Right lobe of liver (tissue), 6 donors: Measurements from ENCODE around the gene MFSD6L. TPM values are rescaled to one million over a fixed set of nuclear protein-coding genes. Genes with fewer than 3 reads are reported as not detected.

Experiments
- ATAC-seq, 4 donors: fragments of 200-7000 bp; cut with Tn5 transposase; one replicate each; pipeline ENCODE4 v1.9.1; 2020; ENCODE audit warnings: mild to moderate bottlenecking in 4 of 4, moderate library complexity in 4 of 4
- DNase-seq, 3 donors: peaks; one replicate each; pipeline ENCODE4 v3.0.0-alpha.2; 2020
- H3K27ac ChIP-seq, 3 donors: fragments of 200-600 bp; one replicate each; pipeline ENCODE4 v1.8.0; 2022
- H3K27me3 ChIP-seq, 2 donors: fragments of 200-600 bp; one replicate each; pipeline ENCODE4 v1.8.0; 2022
- H3K36me3 ChIP-seq, 4 donors: fragments of 200-600 bp; sonication (generic) in 1 of 4; one replicate each; pipeline versions ENCODE4 v1.5.1 to v1.8.0; 2017 to 2022; ENCODE audit warnings: control low read depth in 1 of 4
- H3K4me1 ChIP-seq, 4 donors: fragments of 200-600 bp; sonication (generic) in 1 of 4; one replicate each; pipeline versions ENCODE4 v1.5.1 to v1.8.0; 2017 to 2022; ENCODE audit warnings: control low read depth in 1 of 4
- H3K4me3 ChIP-seq, 3 donors: fragments of 200-600 bp; one replicate each; pipeline ENCODE4 v1.8.0; 2022
- H3K9me3 ChIP-seq, 4 donors: fragments of 200-600 bp; sonication (generic) in 1 of 4; one replicate each; pipeline versions ENCODE4 v1.5.1 to v1.8.0; 2017 to 2022; ENCODE audit warnings: control low read depth in 1 of 4
- POLR2A ChIP-seq: fragments of 450-650 bp; IDR thresholded peaks from one replicate; pipeline ENCODE4 v1.6.1; 2017; ENCODE audit warnings: antibody characterized with exemption, mild to moderate bottlenecking
- WGBS: methylation state at CpG from one replicate; pipeline ENCODE4 v1.1.6; 2018; ENCODE audit warnings: low coverage, low lambda C conversion rate; ENCODE audit not compliant: insufficient coverage; ENCODE audit errors: missing lambda C conversion rate; 5-methylcytosine and 5-hydroxymethylcytosine counted together
- intact Hi-C, 2 donors: fragments of 100-400 bp; cut with DNase I; formaldehyde crosslinking; loops; one replicate each; pipeline versions ENCODE4 v1.11.2 to v1.14.1; 2022
- total RNA-seq, 6 experiments: library from RNA; depleted of rRNA in 2 of 6; stranded (reverse); fragments of >200 nt in 2 of 6; fragmentation: NEBNext Ultra II Directional in 3 of 6; extraction: Animal tissue kit (Norgen Biotek cat#: 25700) in 3 of 6; gene quantifications; one replicate each; pipeline versions ENCODE4 v1.1.0 to v1.2.4, GENCODE V29; 2016 to 2023
- TF ChIP-seq, protein P1 (sequence below), 4 donors: fragments of 200-600 bp in 3 of 4; fragments of 450-650 bp in 1 of 4; IDR thresholded peaks; one replicate each; pipeline versions ENCODE4 v1.5.1 to v1.8.0; 2016 to 2022; ENCODE audit warnings: antibody characterized with exemption in 4 of 4, mild to moderate bottlenecking in 2 of 4
- donor health status: DM: no; HTN: yes; CAD: no.
- donor health status: DM: no; HTN: no; CAD: no.
- donor health status: DM: no; HTN: no; CAD: no.
- donor health status: DM: no; HTN: yes; CAD: no.
- donor health status: DM: no; HTN: yes; CAD: no.

MFSD6L gene
- total RNA-seq, 6 experiments from 2014 or later: not detected

DNA sequence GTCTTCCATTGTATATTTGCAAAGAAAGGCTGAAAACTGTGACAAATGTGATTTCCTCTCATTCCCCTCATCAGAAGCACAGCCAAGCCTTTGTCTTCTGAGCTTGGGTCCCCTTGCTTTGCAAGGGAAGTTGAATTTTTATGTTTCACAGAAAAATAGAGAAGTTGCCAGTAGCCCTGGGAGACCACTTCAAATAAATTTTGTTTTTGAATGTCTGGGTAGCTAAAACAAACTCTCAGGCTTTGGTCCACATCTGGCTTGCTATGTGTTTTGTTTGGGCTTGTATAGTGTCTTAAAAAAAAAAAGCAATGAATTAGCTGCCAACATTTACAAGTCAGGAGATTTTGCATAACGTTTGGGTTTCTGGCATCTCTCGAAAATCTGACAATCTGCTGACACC is 44.2 kb upstream of the MFSD6L start:
- Histone ChIP-seq H3K36me3 (no peaks in the 10 kb centered on the region), H3K4me1 (no peaks in the 10 kb centered on the region), H3K9me3 (no peaks in the 10 kb centered on the region), H3K27me3 (no peaks in the 10 kb centered on the region), H3K27ac (no peak overlapping the region), H3K4me3 (no peak overlapping the region)
- TF ChIP-seq, protein P1, sequence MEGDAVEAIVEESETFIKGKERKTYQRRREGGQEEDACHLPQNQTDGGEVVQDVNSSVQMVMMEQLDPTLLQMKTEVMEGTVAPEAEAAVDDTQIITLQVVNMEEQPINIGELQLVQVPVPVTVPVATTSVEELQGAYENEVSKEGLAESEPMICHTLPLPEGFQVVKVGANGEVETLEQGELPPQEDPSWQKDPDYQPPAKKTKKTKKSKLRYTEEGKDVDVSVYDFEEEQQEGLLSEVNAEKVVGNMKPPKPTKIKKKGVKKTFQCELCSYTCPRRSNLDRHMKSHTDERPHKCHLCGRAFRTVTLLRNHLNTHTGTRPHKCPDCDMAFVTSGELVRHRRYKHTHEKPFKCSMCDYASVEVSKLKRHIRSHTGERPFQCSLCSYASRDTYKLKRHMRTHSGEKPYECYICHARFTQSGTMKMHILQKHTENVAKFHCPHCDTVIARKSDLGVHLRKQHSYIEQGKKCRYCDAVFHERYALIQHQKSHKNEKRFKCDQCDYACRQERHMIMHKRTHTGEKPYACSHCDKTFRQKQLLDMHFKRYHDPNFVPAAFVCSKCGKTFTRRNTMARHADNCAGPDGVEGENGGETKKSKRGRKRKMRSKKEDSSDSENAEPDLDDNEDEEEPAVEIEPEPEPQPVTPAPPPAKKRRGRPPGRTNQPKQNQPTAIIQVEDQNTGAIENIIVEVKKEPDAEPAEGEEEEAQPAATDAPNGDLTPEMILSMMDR (IDR thresholded peaks at IDR 0.05): no peak
- TF ChIP-seq POLR2A: no peak
- DNase-seq (no peak), ATAC-seq (no peak)
- WGBS: 25% methylated on average over 2 of the region's 2 CpGs
- intact Hi-C loops: no loop called here

DNA sequence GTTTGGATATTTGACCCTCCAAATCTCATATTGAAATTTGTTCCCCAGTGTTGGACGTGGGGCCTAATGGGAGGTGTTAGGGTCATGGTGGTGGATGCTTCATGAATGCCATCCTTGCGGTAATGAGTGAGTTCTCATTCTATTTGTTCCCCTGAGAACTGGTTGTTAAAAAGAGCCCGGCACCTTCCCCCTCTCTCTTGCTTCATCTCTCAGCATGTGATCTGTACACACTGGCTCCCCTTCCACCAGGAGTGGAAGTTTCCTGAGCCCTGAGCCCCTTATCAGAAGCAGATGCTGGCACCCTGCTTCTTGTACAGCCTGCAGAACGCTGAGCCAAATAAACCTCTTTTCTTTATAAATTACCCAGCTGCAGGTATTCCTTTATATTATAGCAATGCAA is 42.7 kb upstream of the MFSD6L start:
- intact Hi-C loops: no loop called here

DNA sequence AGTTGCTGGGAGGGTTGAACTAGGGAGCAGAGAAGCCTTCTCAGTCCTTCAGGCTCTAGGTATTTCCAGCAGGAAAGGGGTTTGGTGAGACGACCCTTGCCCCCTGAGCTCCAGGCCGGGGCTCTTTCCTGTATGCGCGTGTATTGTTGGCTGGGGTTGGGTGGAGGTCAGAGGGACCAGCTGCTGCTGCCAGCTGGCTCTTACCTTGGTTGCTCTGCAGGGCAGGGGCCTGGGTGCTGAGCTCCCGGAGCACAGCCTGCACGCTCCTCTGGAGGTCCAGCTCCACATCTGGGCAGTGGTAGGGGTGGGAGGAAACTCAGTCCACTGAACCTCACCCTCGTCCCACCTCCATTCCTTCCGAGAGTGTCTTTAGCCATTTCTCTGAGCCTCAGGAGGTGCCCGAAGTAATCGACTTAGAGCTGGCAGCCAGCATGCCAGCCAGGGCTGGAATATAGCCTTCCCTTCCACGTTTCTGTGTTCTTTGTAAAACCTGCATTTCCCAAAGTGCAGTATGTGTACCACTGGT is 40.3 kb upstream of the MFSD6L start:
- Histone ChIP-seq H3K4me3 (no peak overlapping the region), H3K27me3 (no peaks in the 10 kb centered on the region), H3K4me1 (no peaks in the 10 kb centered on the region), H3K36me3 (no peaks in the 10 kb centered on the region), H3K27ac (no peak overlapping the region), H3K9me3 (no peaks in the 10 kb centered on the region)
- intact Hi-C loops: no loop called here
- TF ChIP-seq, protein P1 (IDR thresholded peaks at IDR 0.05): no peak
- no peak for TF ChIP-seq POLR2A
- DNase-seq: peak in 1 of 3 donors; percentile 44
- 46% methylated on average over 10 of the region's 11 CpGs for WGBS
- peak in 2 of 4 donors; percentile 25 for ATAC-seq

More for the DNA sequence above, 42.7 kb upstream of the MFSD6L start:
- H3K9me3 ChIP-seq: no peaks in the 10 kb centered on the region
- TF ChIP-seq POLR2A: no peak
- TF ChIP-seq, protein P1 (IDR thresholded peaks at IDR 0.05): no peak
- no peaks in the 10 kb centered on the region for H3K27me3 ChIP-seq
- ATAC-seq (no peak), DNase-seq (peak in 1 of 3 donors; percentile 14)
- no peaks in the 10 kb centered on the region for H3K36me3 ChIP-seq
- H3K4me1 ChIP-seq: no peaks in the 10 kb centered on the region
- no peak overlapping the region for H3K27ac ChIP-seq
- 59% methylated on average over 2 of the region's 4 CpGs for WGBS
- no peak overlapping the region for H3K4me3 ChIP-seq

DNA sequence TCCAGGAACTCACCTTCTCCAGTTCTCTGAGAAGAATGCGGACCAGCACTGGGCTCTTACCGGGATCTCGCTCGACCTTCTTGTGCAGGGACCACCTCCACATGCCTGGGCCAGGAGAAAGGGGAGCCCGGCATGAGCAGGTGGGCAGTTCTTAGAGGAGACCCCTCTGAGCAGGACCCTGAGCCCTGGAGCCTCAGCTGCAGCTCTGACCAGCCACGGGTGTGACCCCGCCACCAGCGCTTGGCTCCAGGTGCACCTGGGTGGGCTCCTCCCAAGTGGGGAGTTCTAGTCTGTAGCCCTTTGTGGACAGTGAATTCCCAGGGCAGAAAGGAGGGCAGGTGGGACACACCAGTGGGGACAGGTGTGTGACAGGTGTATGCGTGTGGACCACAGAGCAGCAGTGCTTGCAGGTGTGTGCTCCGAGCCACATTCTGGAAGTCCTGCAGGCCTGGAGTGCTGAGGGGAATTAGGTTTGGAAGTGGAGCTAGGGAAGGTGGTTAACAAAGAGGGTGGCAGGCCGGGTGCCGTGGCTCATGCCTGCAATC is 39.5 kb upstream of the MFSD6L start:
- Histone ChIP-seq H3K36me3 (no peaks in the 10 kb centered on the region), H3K27me3 (no peaks in the 10 kb centered on the region), H3K9me3 (no peaks in the 10 kb centered on the region), H3K4me1 (no peaks in the 10 kb centered on the region), H3K27ac (no peak overlapping the region), H3K4me3 (no peak overlapping the region)
- intact Hi-C loops: no loop called here
- DNase-seq (no peak), ATAC-seq (peak in 1 of 4 donors; percentile 25)
- 80% methylated on average over 1 of the region's 12 CpGs for WGBS
- TF ChIP-seq, protein P1 (IDR thresholded peaks at IDR 0.05): no peak
- TF ChIP-seq POLR2A: no peak
